ENCODE results near the gene LRRC74B.
"Not testable (repeated sequence)": the region's sequence is repeated elsewhere in the genome, so short reads cannot be mapped to it uniquely, and the experiment has no call there.

- not testable (repeated sequence) for TF ChIP-seq ZNF274 (IDR thresholded peaks at IDR 0.05; ENCODE audit: low read depth, low read length); YY1 (IDR thresholded peaks at IDR 0.05; ENCODE audit: insufficient read depth, insufficient read length)
Observed at GRCh38 chr22:21048448-21048847, 2.7 kb downstream of the LRRC74B start.
